Neural crest cell (in vitro differentiated cells): ENCODE results near the gene CUBN. TPM values are rescaled to one million over a fixed set of nuclear protein-coding genes. Genes with fewer than 3 reads are reported as not detected.
A peak's percentile ranks its signal among the peaks of the same experiment; 100 is the strongest.

ENCODE experiments used
- DNase-seq: peaks from one replicate; pipeline ENCODE4 v3.0.0; 2021; ENCODE audit warnings: low read depth, mixed read lengths, low spot score
- H3K27ac Mint-ChIP-seq: one replicate; pipeline ENCODE4 v1.8.0; 2021; ENCODE audit warnings: mild to moderate bottlenecking, mixed read lengths; ENCODE audit not compliant: unreplicated experiment
- H3K27me3 Mint-ChIP-seq: 2 replicates; pipeline ENCODE4 v1.8.0; 2021; ENCODE audit warnings: low read depth, mild to moderate bottlenecking, mixed read lengths
- H3K36me3 Mint-ChIP-seq: 2 replicates; pipeline ENCODE4 v1.8.0; 2021; ENCODE audit warnings: low read depth, mild to moderate bottlenecking, mixed read lengths
- H3K4me1 Mint-ChIP-seq: 2 replicates; pipeline ENCODE4 v1.8.0; 2021; ENCODE audit warnings: mixed read lengths
- H3K4me3 Mint-ChIP-seq: one replicate; pipeline ENCODE4 v1.8.0; 2021; ENCODE audit warnings: mild to moderate bottlenecking, mixed read lengths
- H3K9me3 Mint-ChIP-seq: 2 replicates; pipeline ENCODE4 v1.8.0; 2021; ENCODE audit warnings: mixed read lengths
- CTCF ChIP-seq: fragments of 200-600 bp; sonication (generic); conservative IDR thresholded peaks from 2 replicates; pipeline ENCODE4 v1.5.0; 2021; ENCODE audit warnings: antibody characterized with exemption, mild to moderate bottlenecking
- total RNA-seq: library from RNA; stranded (reverse); gene quantifications from 2 replicates; pipeline ENCODE4 v1.2.1, GENCODE V29; 2021

The CUBN gene
- total RNA-seq, 1 donor from 2014 or later, result 2.2 TPM

- Mint-ChIP-seq H3K27me3 (no peaks in the 10 kb centered on the region), H3K4me1 (peaks cover 24% of the 10 kb centered on the region), H3K36me3 (no peaks in the 10 kb centered on the region), H3K9me3 (no peaks in the 10 kb centered on the region), H3K27ac (no peak overlapping the region), H3K4me3 (no peak overlapping the region)
- no peak for DNase-seq
- TF ChIP-seq CTCF, result no peak
Observed at GRCh38 chr10:16854623-16855022, 275.0 kb downstream of the CUBN start.

- Mint-ChIP-seq H3K9me3 (no peaks in the 10 kb centered on the region), H3K4me1 (peaks cover 29% of the 10 kb centered on the region)
Observed at GRCh38 chr10:16853809-16854208, 275.8 kb downstream of the CUBN start.

GRCh38 chr10:16853201-16853600 lies 276.4 kb downstream of the CUBN start:
- TF ChIP-seq CTCF, result peak; percentile 48
- DNase-seq, result no peak
- Mint-ChIP-seq H3K9me3 (no peaks in the 10 kb centered on the region), H3K27ac (no peak overlapping the region), H3K27me3 (no peaks in the 10 kb centered on the region), H3K4me3 (no peak overlapping the region), H3K36me3 (no peaks in the 10 kb centered on the region), H3K4me1 (peaks cover 30% of the 10 kb centered on the region)

More at GRCh38 chr10:16853809-16854208, 275.8 kb downstream of the CUBN start:
- no peak overlapping the region for H3K27ac Mint-ChIP-seq
- no peak for TF ChIP-seq CTCF
- H3K36me3 Mint-ChIP-seq, result no peaks in the 10 kb centered on the region
- no peaks in the 10 kb centered on the region for H3K27me3 Mint-ChIP-seq
- DNase-seq, result no peak
- no peak overlapping the region for H3K4me3 Mint-ChIP-seq

- H3K9me3 Mint-ChIP-seq, result no peaks in the 10 kb centered on the region
- no peaks in the 10 kb centered on the region for H3K27me3 Mint-ChIP-seq
- H3K36me3 Mint-ChIP-seq, result no peaks in the 10 kb centered on the region
- H3K4me1 Mint-ChIP-seq, result peaks cover 30% of the 10 kb centered on the region
- H3K27ac Mint-ChIP-seq, result no peak overlapping the region
- TF ChIP-seq CTCF, result no peak
- DNase-seq, result no peak
- no peak overlapping the region for H3K4me3 Mint-ChIP-seq
Observed at GRCh38 chr10:16852624-16853023, 277.0 kb downstream of the CUBN start.

GRCh38 chr10:16848562-16849154 lies 281.0 kb downstream of the CUBN start:
- no peak for DNase-seq
- Mint-ChIP-seq H3K9me3 (no peaks in the 10 kb centered on the region), H3K4me1 (peaks cover 12% of the 10 kb centered on the region), H3K36me3 (no peaks in the 10 kb centered on the region), H3K4me3 (no peak overlapping the region), H3K27me3 (no peaks in the 10 kb centered on the region), H3K27ac (peak overlapping the region; percentile 2)
- no peak for TF ChIP-seq CTCF

GRCh38 chr10:16847644-16848043 lies 282.0 kb downstream of the CUBN start:
- no peaks in the 10 kb centered on the region for H3K27me3 Mint-ChIP-seq
- no peak overlapping the region for H3K4me3 Mint-ChIP-seq
- H3K36me3 Mint-ChIP-seq, result no peaks in the 10 kb centered on the region
- no peak for TF ChIP-seq CTCF
- H3K9me3 Mint-ChIP-seq, result no peaks in the 10 kb centered on the region
- peaks cover 7% of the 10 kb centered on the region for H3K4me1 Mint-ChIP-seq
- no peak overlapping the region for H3K27ac Mint-ChIP-seq
- DNase-seq, result no peak
